22Rv1 (cell line): ENCODE measurements around the gene RABL6.

Experiments used
- ZFX ChIP-seq: fragments of 450-650 bp; IDR thresholded peaks from 2 replicates; pipeline ENCODE4 v1.6.1; 2017; ENCODE audit warnings: antibody characterized with exemption, borderline replicate concordance
- TF ChIP-seq, protein P1 (sequence below): fragments of 450-650 bp; IDR thresholded peaks from 2 replicates; pipeline ENCODE4 v1.5.1; 2017; ENCODE audit warnings: mild to moderate bottlenecking

DNA sequence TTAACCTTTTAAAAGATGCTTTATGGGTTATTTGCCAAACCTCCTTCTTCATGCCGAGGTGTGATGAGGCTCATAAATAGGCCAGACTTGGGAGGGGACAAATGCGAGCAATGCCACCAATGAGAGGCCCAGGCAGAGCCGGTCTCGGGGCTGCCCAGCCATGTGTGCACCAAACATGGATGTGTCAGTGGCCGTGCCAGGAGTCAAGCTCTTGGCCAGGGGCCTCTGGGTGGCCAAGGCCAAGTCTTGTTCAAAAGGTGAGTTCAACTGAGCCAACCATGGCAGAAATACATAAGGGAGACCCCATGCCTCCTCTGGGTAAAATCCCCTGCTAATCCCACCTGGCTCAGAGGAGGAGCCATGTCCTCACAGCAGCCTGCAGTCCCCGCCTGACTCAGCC, 32.6 kb upstream of the RABL6 start:
- TF ChIP-seq, protein P1, sequence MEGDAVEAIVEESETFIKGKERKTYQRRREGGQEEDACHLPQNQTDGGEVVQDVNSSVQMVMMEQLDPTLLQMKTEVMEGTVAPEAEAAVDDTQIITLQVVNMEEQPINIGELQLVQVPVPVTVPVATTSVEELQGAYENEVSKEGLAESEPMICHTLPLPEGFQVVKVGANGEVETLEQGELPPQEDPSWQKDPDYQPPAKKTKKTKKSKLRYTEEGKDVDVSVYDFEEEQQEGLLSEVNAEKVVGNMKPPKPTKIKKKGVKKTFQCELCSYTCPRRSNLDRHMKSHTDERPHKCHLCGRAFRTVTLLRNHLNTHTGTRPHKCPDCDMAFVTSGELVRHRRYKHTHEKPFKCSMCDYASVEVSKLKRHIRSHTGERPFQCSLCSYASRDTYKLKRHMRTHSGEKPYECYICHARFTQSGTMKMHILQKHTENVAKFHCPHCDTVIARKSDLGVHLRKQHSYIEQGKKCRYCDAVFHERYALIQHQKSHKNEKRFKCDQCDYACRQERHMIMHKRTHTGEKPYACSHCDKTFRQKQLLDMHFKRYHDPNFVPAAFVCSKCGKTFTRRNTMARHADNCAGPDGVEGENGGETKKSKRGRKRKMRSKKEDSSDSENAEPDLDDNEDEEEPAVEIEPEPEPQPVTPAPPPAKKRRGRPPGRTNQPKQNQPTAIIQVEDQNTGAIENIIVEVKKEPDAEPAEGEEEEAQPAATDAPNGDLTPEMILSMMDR: no peak
- no peak for TF ChIP-seq ZFX
